ENCODE data around the gene ZFHX2. TPM values are rescaled to one million over a fixed set of nuclear protein-coding genes. Genes with fewer than 3 reads are reported as not detected.

The ZFHX2 gene
- total and polyA plus RNA-seq, 2 of the 13 experiments (the other 11 are each of a cell fraction or from before 2014, with no cell fraction given): 0.17 to 0.44 TPM

DNA sequence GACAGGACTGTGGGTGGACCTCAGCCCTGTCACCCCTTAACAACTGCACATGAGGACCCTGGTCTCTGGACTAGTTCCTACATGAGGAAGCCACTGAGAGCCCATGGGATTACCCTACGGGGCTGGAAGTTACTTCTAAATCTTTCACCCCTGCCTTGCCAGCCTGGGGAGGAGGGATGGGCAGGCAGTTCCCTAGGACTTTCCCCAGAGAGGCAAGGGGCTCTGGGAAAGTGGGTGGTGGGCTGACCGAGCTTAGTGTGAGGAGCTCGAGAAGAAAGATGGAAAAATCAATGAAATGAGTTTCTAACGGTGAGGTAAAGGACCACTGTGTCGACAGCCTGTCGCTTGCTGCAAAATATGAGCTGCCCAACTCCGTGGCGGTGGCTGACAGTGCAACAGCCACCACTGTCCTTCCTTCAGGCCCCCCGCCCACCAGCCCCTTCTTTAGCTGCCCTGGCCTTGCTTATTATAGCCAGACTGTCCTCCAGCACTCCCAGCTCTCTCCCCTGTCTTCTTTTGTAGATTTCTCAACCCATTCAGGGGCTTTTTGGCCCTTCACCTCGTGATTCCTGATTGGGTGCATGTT, 5.0 kb downstream of the ZFHX2 start (continued):
- TF ChIP-seq ZBTB46 (CRISPR knock-in tag; IDR thresholded peaks at IDR 0.05; ENCODE audit: borderline replicate concordance) (no peak), BRF2 (CRISPR knock-in tag; IDR thresholded peaks at IDR 0.05) (peak; percentile 50; the same call in 1 of the 2 replicates), PITX1 (CRISPR knock-in tag; IDR thresholded peaks at IDR 0.05) (no peak), PRDM10 (CRISPR knock-in tag; IDR thresholded peaks at IDR 0.05; ENCODE audit: low read depth) (no peak), ZNF280B (CRISPR knock-in tag; IDR thresholded peaks at IDR 0.05; ENCODE audit: borderline replicate concordance) (no peak), NCOA1 (CRISPR knock-in tag; IDR thresholded peaks at IDR 0.05) (no peak), ZNF781 (CRISPR knock-in tag; IDR thresholded peaks at IDR 0.05; ENCODE audit: borderline replicate concordance, not compliant biosample characterization) (peak; percentile 11), ZNF230 (CRISPR knock-in tag; IDR thresholded peaks at IDR 0.05) (0 out of 2 replicates have a peak, but pooled peaks have one; percentile 34), CREB3 (CRISPR knock-in tag; IDR thresholded peaks at IDR 0.05) (no peak), ZNF773 (CRISPR knock-in tag; IDR thresholded peaks at IDR 0.05; ENCODE audit: borderline replicate concordance) (0 out of 2 replicates have a peak, but pooled peaks have one; percentile 27)
- TF ChIP-seq, protein P1, sequence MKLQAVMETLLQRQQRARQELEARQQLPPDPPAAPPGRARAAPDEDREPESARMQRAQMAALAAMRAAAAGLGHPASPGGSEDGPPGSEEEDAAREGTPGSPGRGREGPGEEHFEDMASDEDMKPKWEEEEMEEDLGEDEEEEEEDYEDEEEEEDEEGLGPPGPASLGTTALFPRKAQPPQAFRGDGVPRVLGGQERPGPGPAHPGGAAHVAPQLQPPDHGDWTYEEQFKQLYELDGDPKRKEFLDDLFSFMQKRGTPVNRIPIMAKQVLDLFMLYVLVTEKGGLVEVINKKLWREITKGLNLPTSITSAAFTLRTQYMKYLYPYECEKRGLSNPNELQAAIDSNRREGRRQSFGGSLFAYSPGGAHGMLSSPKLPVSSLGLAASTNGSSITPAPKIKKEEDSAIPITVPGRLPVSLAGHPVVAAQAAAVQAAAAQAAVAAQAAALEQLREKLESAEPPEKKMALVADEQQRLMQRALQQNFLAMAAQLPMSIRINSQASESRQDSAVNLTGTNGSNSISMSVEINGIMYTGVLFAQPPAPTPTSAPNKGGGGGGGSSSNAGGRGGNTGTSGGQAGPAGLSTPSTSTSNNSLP (IDR thresholded peaks at IDR 0.05; ENCODE audit: low read depth, low read length): no peak
- TF ChIP-seq, protein P2, sequence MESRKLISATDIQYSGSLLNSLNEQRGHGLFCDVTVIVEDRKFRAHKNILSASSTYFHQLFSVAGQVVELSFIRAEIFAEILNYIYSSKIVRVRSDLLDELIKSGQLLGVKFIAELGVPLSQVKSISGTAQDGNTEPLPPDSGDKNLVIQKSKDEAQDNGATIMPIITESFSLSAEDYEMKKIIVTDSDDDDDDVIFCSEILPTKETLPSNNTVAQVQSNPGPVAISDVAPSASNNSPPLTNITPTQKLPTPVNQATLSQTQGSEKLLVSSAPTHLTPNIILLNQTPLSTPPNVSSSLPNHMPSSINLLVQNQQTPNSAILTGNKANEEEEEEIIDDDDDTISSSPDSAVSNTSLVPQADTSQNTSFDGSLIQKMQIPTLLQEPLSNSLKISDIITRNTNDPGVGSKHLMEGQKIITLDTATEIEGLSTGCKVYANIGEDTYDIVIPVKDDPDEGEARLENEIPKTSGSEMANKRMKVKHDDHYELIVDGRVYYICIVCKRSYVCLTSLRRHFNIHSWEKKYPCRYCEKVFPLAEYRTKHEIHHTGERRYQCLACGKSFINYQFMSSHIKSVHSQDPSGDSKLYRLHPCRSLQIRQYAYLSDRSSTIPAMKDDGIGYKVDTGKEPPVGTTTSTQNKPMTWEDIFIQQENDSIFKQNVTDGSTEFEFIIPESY (CRISPR knock-in tag; IDR thresholded peaks at IDR 0.05): 0 out of 2 replicates have a peak, but pooled peaks have one; percentile 31
- TF ChIP-seq, protein P3, sequence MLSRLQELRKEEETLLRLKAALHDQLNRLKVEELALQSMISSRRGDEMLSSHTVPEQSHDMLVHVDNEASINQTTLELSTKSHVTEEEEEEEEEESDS (CRISPR knock-in tag; IDR thresholded peaks at IDR 0.05; ENCODE audit: borderline replicate concordance): peak; percentile 60; the same call in 1 of the 2 replicates

All from HepG2 (cell line).